IMR-90 (cell line): Measurements from ENCODE around the gene PSG4. TPM values are rescaled to one million over a fixed set of nuclear protein-coding genes. Genes with fewer than 3 reads are reported as not detected.
"Not testable (repeated sequence)": the region's sequence is repeated elsewhere in the genome, so short reads cannot be mapped to it uniquely, and the experiment has no call there.

ENCODE experiments used
- ATAC-seq: fragments of 200-7000 bp; cut with Tn5 transposase; 2 replicates; pipeline ENCODE4 v1.9.1; 2020; ENCODE audit warnings: low read depth, mild to moderate bottlenecking, moderate library complexity
- BruUV-seq: library from RNA; stranded (reverse); fragments of 400-500 nt; replicated peaks from 2 replicates; lab custom pipeline; 2021; lab: Mats Ljungman, UMichigan
- CTCF ChIA-PET: fragments of 300-600 bp; formaldehyde crosslinking; extraction: SDS; loops from one replicate; lab custom pipeline; 2021; ENCODE audit warnings: antibody characterized with exemption; lab: Yijun Ruan, JAX
- POLR2A ChIA-PET: fragments of 300-600 bp; sonication (Branson Sonifier 250); formaldehyde crosslinking; loops from one replicate; lab custom pipeline; 2022; ENCODE audit warnings: antibody characterized with exemption; ENCODE audit not compliant: unreplicated experiment; lab: Charles Lee
- DNase-seq: peaks from one replicate; pipeline ENCODE4 v3.0.0; 2013
- H2AFZ ChIP-seq: replicated peaks from 2 replicates; pipeline ENCODE3; 2013; ENCODE audit warnings: low read length, mild to moderate bottlenecking; ENCODE audit not compliant: poor library complexity
- H2AK5ac ChIP-seq: 2 replicates; pipeline ENCODE4 v1.6.1; 2013; ENCODE audit warnings: low read depth, low read length, inconsistent platforms
- H2AK9ac ChIP-seq: replicated peaks from 2 replicates; pipeline ENCODE3; 2013; ENCODE audit warnings: mild to moderate bottlenecking, low read depth, low read length, moderate library complexity; ENCODE audit not compliant: poor library complexity
- H2BK120ac ChIP-seq: 2 replicates; pipeline ENCODE4 v1.6.1; 2013; ENCODE audit warnings: low read depth, low read length, inconsistent platforms
- H2BK15ac ChIP-seq: 3 replicates; pipeline ENCODE4 v1.6.1; 2013; ENCODE audit warnings: low read depth, low read length, inconsistent platforms
- H2BK20ac ChIP-seq: 2 replicates; pipeline ENCODE4 v1.6.1; 2013; ENCODE audit warnings: low read depth, mild to moderate bottlenecking, inconsistent platforms, low read length, moderate library complexity
- H2BK5ac ChIP-seq: 2 replicates; pipeline ENCODE4 v1.6.1; 2013; ENCODE audit warnings: mild to moderate bottlenecking, low read depth, low read length, inconsistent platforms; ENCODE audit not compliant: poor library complexity, severe bottlenecking
- H3K14ac ChIP-seq: replicated peaks from 2 replicates; pipeline ENCODE4 v1.6.1; 2013; ENCODE audit warnings: low read depth, low read length, inconsistent platforms
- H3K18ac ChIP-seq: 2 replicates; pipeline ENCODE4 v1.6.1; 2013; ENCODE audit warnings: low read depth, low read length, control low read depth
- H3K23ac ChIP-seq: 2 replicates; pipeline ENCODE4 v1.6.1; 2013; ENCODE audit warnings: low read depth, low read length, inconsistent platforms
- H3K27ac ChIP-seq: 2 replicates; pipeline ENCODE4 v1.5.1; 2013; ENCODE audit warnings: mild to moderate bottlenecking, control low read depth, low read length; ENCODE audit not compliant: insufficient read depth
- H3K27me3 ChIP-seq: 2 replicates; pipeline ENCODE4 v1.6.1; 2013; ENCODE audit warnings: low read length; ENCODE audit not compliant: control insufficient read depth, insufficient read depth
- H3K36me3 ChIP-seq: 2 replicates; pipeline ENCODE4 v1.6.1; 2013; ENCODE audit warnings: low read length, mixed read lengths; ENCODE audit not compliant: control insufficient read depth, insufficient read depth
- H3K4ac ChIP-seq: 2 replicates; pipeline ENCODE4 v1.6.1; 2013; ENCODE audit warnings: low read depth, low read length, inconsistent platforms
- H3K4me1 ChIP-seq: 2 replicates; pipeline ENCODE4 v1.6.1; 2013; ENCODE audit warnings: low read length, mixed read lengths; ENCODE audit not compliant: control insufficient read depth, insufficient read depth
- H3K4me2 ChIP-seq: 2 replicates; pipeline ENCODE4 v1.6.1; 2013; ENCODE audit warnings: low read depth, mild to moderate bottlenecking, control low read depth, low read length, moderate library complexity
- H3K4me3 ChIP-seq: 2 replicates; pipeline ENCODE4 v1.5.1; 2013; ENCODE audit warnings: low read depth, mild to moderate bottlenecking, control low read depth, low read length, moderate library complexity; ENCODE audit not compliant: insufficient read depth
- H3K56ac ChIP-seq: 2 replicates; pipeline ENCODE4 v1.6.1; 2013; ENCODE audit warnings: low read length, inconsistent platforms; ENCODE audit not compliant: insufficient read depth; ENCODE audit errors: extremely low read depth
- H3K79me1 ChIP-seq, 2 experiments: 2 replicates each; pipeline ENCODE4 v1.6.1; 2013; ENCODE audit warnings: low read length in 2 of 2, inconsistent platforms in 1 of 2, low read depth in 1 of 2
- H3K9ac ChIP-seq: 2 replicates; pipeline ENCODE4 v1.6.1; 2013; ENCODE audit warnings: low read depth, low read length, control low read depth
- H3K9me1 ChIP-seq: 2 replicates; pipeline ENCODE4 v1.6.1; 2013; ENCODE audit warnings: low read length, inconsistent platforms; ENCODE audit not compliant: insufficient read depth
- H3K9me3 ChIP-seq: 2 replicates; pipeline ENCODE4 v1.6.1; 2013; ENCODE audit warnings: low read length; ENCODE audit not compliant: control insufficient read depth, insufficient read depth
- H4K20me1 ChIP-seq: 2 replicates; pipeline ENCODE4 v1.6.1; 2013; ENCODE audit warnings: low read length, inconsistent platforms; ENCODE audit not compliant: insufficient read depth
- H4K5ac ChIP-seq: 2 replicates; pipeline ENCODE4 v1.6.1; 2013; ENCODE audit warnings: mild to moderate bottlenecking, low read depth, low read length, control low read depth
- H4K8ac ChIP-seq, 2 experiments: 2 replicates each; pipeline ENCODE4 v1.6.1; 2013; ENCODE audit warnings: low read depth in 2 of 2, low read length in 2 of 2, control low read depth in 1 of 2, inconsistent platforms in 1 of 2
- H4K91ac ChIP-seq: 2 replicates; pipeline ENCODE4 v1.6.1; 2013; ENCODE audit warnings: low read depth, low read length, inconsistent platforms; ENCODE audit not compliant: insufficient read depth
- WGBS, 2 experiments: methylation state at CpG; one replicate each; pipeline versions ENCODE4 v1.1.5 to v1.1.7; 2013; ENCODE audit warnings: missing lambda C conversion rate in 2 of 2; ENCODE audit not compliant: insufficient read length in 1 of 2; ENCODE audit errors: extremely low coverage in 2 of 2; 5-methylcytosine and 5-hydroxymethylcytosine counted together
- dilution Hi-C: fragments of 300-500 bp; cut with HindIII; formaldehyde crosslinking; loops from one replicate; pipeline ENCODE4 v1.14.3; 2018; ENCODE audit warnings: low sequenced_read_pairs; ENCODE audit not compliant: unreplicated experiment
- in situ Hi-C: fragments of 300-500 bp; cut with MboI; formaldehyde crosslinking; loops from 3 replicates; pipeline ENCODE4 v1.14.3; 2019; ENCODE audit warnings: low sequenced_read_pairs, inconsistent platforms, mixed read lengths
- intact Hi-C: fragments of 100-400 bp; cut with micrococcal nuclease; formaldehyde crosslinking; loops from 2 replicates; pipeline ENCODE4 v1.10.0; 2022
- polyA plus RNA-seq, 3 experiments: library from polyadenylated mRNA; depleted of rRNA; stranded (reverse); fragments of >200 nt; gene quantifications; 2 replicates each; pipeline ENCODE4 v1.2.3, GENCODE V29; 2012; ENCODE audit warnings: low replicate concordance in 1 of 3
- total RNA-seq: library from RNA; depleted of rRNA; stranded (reverse); fragments of >200 nt; gene quantifications from 2 replicates; pipeline ENCODE4 v1.2.3, GENCODE V29; 2012

The PSG4 gene
- total and polyA plus RNA-seq, 2 of the 4 experiments (the other 2 are of a cell fraction): 106 to 223 TPM

GRCh38 chr19:43247243-43247880, 41.9 kb upstream of the PSG4 start:
- DNase-seq, in situ Hi-C loops, H2AK9ac ChIP-seq, H3K4me3 ChIP-seq, H3K4ac ChIP-seq, H3K56ac ChIP-seq, H4K8ac ChIP-seq, H2BK120ac ChIP-seq, H3K18ac ChIP-seq, H3K9me3 ChIP-seq, H3K23ac ChIP-seq, H2AK5ac ChIP-seq, H2BK5ac ChIP-seq, BruUV-seq, H4K20me1 ChIP-seq, H2BK15ac ChIP-seq, H3K27ac ChIP-seq, H4K91ac ChIP-seq, H2AFZ ChIP-seq, POLR2A ChIA-PET, ATAC-seq, H3K14ac ChIP-seq, H3K79me1 ChIP-seq, H4K5ac ChIP-seq, H3K27me3 ChIP-seq, dilution Hi-C loops, H3K9ac ChIP-seq, H3K9me1 ChIP-seq, H3K4me2 ChIP-seq, intact Hi-C loops, H3K36me3 ChIP-seq, H3K4me1 ChIP-seq, H2BK20ac ChIP-seq: not testable (repeated sequence)
- no CpG with 5 or more reads among the region's 13 CpGs for WGBS, 2 experiments
- CTCF ChIA-PET: interaction anchor here (0.6 kb wide), 1 partner anchor 316 kb away, joined by 5 read pairs; no protein-coding TSS in a partner anchor

- intact Hi-C loops, H2AK9ac ChIP-seq, H3K36me3 ChIP-seq, H4K5ac ChIP-seq, H2BK15ac ChIP-seq, H3K4me1 ChIP-seq, POLR2A ChIA-PET, H3K79me1 ChIP-seq, H3K9ac ChIP-seq, CTCF ChIA-PET, H2AFZ ChIP-seq, H2BK20ac ChIP-seq, H3K14ac ChIP-seq, H4K8ac ChIP-seq, H2BK120ac ChIP-seq, H3K4me2 ChIP-seq, BruUV-seq, H3K9me1 ChIP-seq, in situ Hi-C loops, H3K23ac ChIP-seq, H3K4ac ChIP-seq, H4K91ac ChIP-seq, DNase-seq, H3K27me3 ChIP-seq, H4K20me1 ChIP-seq, dilution Hi-C loops, H3K56ac ChIP-seq, H2AK5ac ChIP-seq, H3K9me3 ChIP-seq, H3K18ac ChIP-seq, H3K4me3 ChIP-seq, ATAC-seq, H2BK5ac ChIP-seq, H3K27ac ChIP-seq: not testable (repeated sequence)
- WGBS, 2 experiments: no CpG with 5 or more reads among the region's 3 CpGs
These were observed 40.4 kb upstream of the PSG4 start for GRCh38 chr19:43245848-43246247.
